Lung (tissue), 16 donors: Measurements from ENCODE around the gene PFN1. TPM values are rescaled to one million over a fixed set of nuclear protein-coding genes. Genes with fewer than 3 reads are reported as not detected.
A peak's percentile ranks its signal among the peaks of the same experiment; 100 is the strongest.

Source experiments
- ATAC-seq: fragments of 200-7000 bp; cut with Tn5 transposase; one replicate; pipeline ENCODE4 v1.9.1; 2020; ENCODE audit warnings: moderate number of reproducible peaks; ENCODE audit not compliant: insufficient read depth, low FRiP score
- DNase-seq, 3 donors: peaks; one replicate each; pipeline ENCODE4 v3.0.0-alpha.2; 2013 to 2017
- H3K27ac ChIP-seq, 2 donors: one replicate each; pipeline ENCODE4 v1.5.1; 2013; ENCODE audit warnings: mild to moderate bottlenecking in 2 of 2, moderate library complexity in 2 of 2, control low read depth in 1 of 2, inconsistent platforms in 1 of 2, low read depth in 1 of 2, low read length in 1 of 2
- H3K27me3 ChIP-seq, 3 donors: one replicate each; pipeline ENCODE4 v1.5.1; 2013; ENCODE audit warnings: low read length in 2 of 3; ENCODE audit not compliant: control insufficient read depth in 3 of 3, insufficient read depth in 3 of 3
- H3K36me3 ChIP-seq, 4 donors: one replicate each; pipeline ENCODE4 v1.5.1; 2013; ENCODE audit warnings: low read length in 4 of 4, mild to moderate bottlenecking in 1 of 4, moderate library complexity in 1 of 4; ENCODE audit not compliant: control insufficient read depth in 4 of 4, insufficient read depth in 4 of 4
- H3K4me1 ChIP-seq, 5 donors: one replicate each; pipeline ENCODE4 v1.5.1; 2013; ENCODE audit warnings: low read length in 5 of 5, mild to moderate bottlenecking in 2 of 5, moderate library complexity in 1 of 5; ENCODE audit not compliant: control insufficient read depth in 5 of 5, insufficient read depth in 5 of 5
- H3K4me3 ChIP-seq: one replicate; pipeline ENCODE4 v1.5.1; 2013; ENCODE audit warnings: mild to moderate bottlenecking, control low read depth, moderate library complexity
- H3K9ac ChIP-seq, 2 donors: one replicate each; pipeline ENCODE4 v1.5.1; 2013; ENCODE audit warnings: low read length in 2 of 2, control low read depth in 1 of 2; ENCODE audit not compliant: insufficient read depth in 1 of 2
- H3K9me3 ChIP-seq, 4 donors: one replicate each; pipeline ENCODE4 v1.5.1; 2013; ENCODE audit warnings: low read length in 3 of 4, mild to moderate bottlenecking in 1 of 4, moderate library complexity in 1 of 4; ENCODE audit not compliant: control insufficient read depth in 4 of 4, insufficient read depth in 3 of 4
- CTCF ChIP-seq: IDR thresholded peaks from 2 replicates; pipeline ENCODE4 v1.5.1; 2012; ENCODE audit warnings: mild to moderate bottlenecking; ENCODE audit errors: control extremely low read depth, extremely low read depth
- WGBS, 2 donors: extraction: QIAGEN DNeasy Blood & Tissue Kit; methylation state at CpG; one replicate each; pipeline ENCODE4 v1.1.7; 2013; 5-methylcytosine and 5-hydroxymethylcytosine counted together
- long read RNA-seq, 5 donors: transcript quantifications; one replicate each; lab custom pipeline, GENCODE V29; 2026
- polyA plus RNA-seq, 2 donors: library from polyadenylated mRNA; stranded (reverse); fragments of 200-250 nt; gene quantifications; one replicate each; pipeline ENCODE4 v1.2.1, GENCODE V29; 2013
- total RNA-seq, 2 donors: library from RNA; depleted of rRNA in 1 of 2; stranded (reverse); fragments of >200 nt in 1 of 2; gene quantifications; one replicate each; pipeline ENCODE4 v1.2.1, GENCODE V29; 2014 to 2021
- donor health status: control.
- donor health status: control.
- donor health status: Bipolar disorder and iron deficiency.
- donor health status: healthy.
- donor health status: DM: yes; HTN: yes; CAD: no.

The PFN1 gene
- 100 to 1,000 TPM; 461 to 827 TPM for total RNA-seq
- polyA plus RNA-seq = 1,000 to 10,000 TPM in 1 of 2 donors, 100 to 1,000 TPM in 1; 671 to 2,264 TPM
- long read RNA-seq, donor 1, transcript PFN1-201 (3 exons, 1,291 nt) = major isoform, 490 of 590 reads
- long read RNA-seq, donor 1, transcript PFN1-203 (2 exons, 1,173 nt) = minor isoform, 78 of 590 reads
- long read RNA-seq, donor 1, partial matches to known transcripts = 12 of 590 reads
- long read RNA-seq, donor 1, other reads (novel, unspliced or antisense) = 10 of 590 reads
- long read RNA-seq, donor 2, transcript PFN1-203 (2 exons, 1,173 nt) = minor isoform, 59 of 329 reads
- long read RNA-seq, donor 2, transcript PFN1-201 (3 exons, 1,291 nt) = major isoform, 252 of 329 reads
- long read RNA-seq, donor 2, partial matches to known transcripts = 7 of 329 reads
- long read RNA-seq, donor 2, other reads (novel, unspliced or antisense) = 11 of 329 reads
- long read RNA-seq, donor 3, transcript PFN1-201 (3 exons, 1,291 nt) = major isoform, 247 of 359 reads
- long read RNA-seq, donor 3, transcript PFN1-203 (2 exons, 1,173 nt) = minor isoform, 53 of 359 reads
- long read RNA-seq, donor 3, partial matches to known transcripts = 53 of 359 reads
- long read RNA-seq, donor 3, other reads (novel, unspliced or antisense) = 6 of 359 reads
- long read RNA-seq, donor 4, transcript PFN1-203 (2 exons, 1,173 nt) = minor isoform, 54 of 380 reads
- long read RNA-seq, donor 4, transcript PFN1-201 (3 exons, 1,291 nt) = major isoform, 304 of 380 reads
- long read RNA-seq, donor 4, partial matches to known transcripts = 15 of 380 reads
- long read RNA-seq, donor 4, other reads (novel, unspliced or antisense) = 7 of 380 reads
- long read RNA-seq, donor 5, transcript PFN1-203 (2 exons, 1,173 nt) = minor isoform, 88 of 768 reads
- long read RNA-seq, donor 5, transcript PFN1-201 (3 exons, 1,291 nt) = major isoform, 646 of 768 reads
- long read RNA-seq, donor 5, partial matches to known transcripts = 13 of 768 reads
- long read RNA-seq, donor 5, other reads (novel, unspliced or antisense) = 21 of 768 reads

- peak within 1 kb of the TSS; percentile 37 to 65 for H3K9ac ChIP-seq
- ATAC-seq = peak; percentile 71
- peak within 1 kb of the TSS; percentile 91 to 99 for H3K27ac ChIP-seq
- no peaks in the 10 kb centered on the region for H3K27me3 ChIP-seq
- 0 to 1% methylated on average over 53 to 59 of the region's 59 CpGs for WGBS, 2 donors
- H3K4me1 ChIP-seq = peaks cover 2 to 27% (median 18%) of the 10 kb centered on the region in 5 donors
- H3K4me3 ChIP-seq = peak within 1 kb of the TSS; percentile 100
- peaks cover 7 to 21% (median 18%) of the 10 kb centered on the region in 4 donors for H3K36me3 ChIP-seq
- TF ChIP-seq CTCF = no peak
- DNase-seq = peak; percentile 94 to 98 (median 97)
- H3K9me3 ChIP-seq = no peaks in the 10 kb centered on the region
These were observed at the start of gene PFN1 for GRCh38 chr17:4948166-4948930. TSS of gene PFN1 (minus strand) at chr17:4948530. CDS start at chr17:4948394, 136 bp downstream.

- H3K9me3 ChIP-seq = no peaks in the 10 kb centered on the region
- peak; percentile 97 for ATAC-seq
- H3K9ac ChIP-seq = peak within 1 kb of the TSS; percentile 11 to 42
- no peaks in the 10 kb centered on the region for H3K27me3 ChIP-seq
- no peak for TF ChIP-seq CTCF
- WGBS, 2 donors = 0 to 1% methylated on average over 40 to 93 of the region's 93 CpGs
- peaks cover 5 to 27% (median 6%) of the 10 kb centered on the region in 5 donors for H3K4me1 ChIP-seq
- H3K4me3 ChIP-seq = peak within 1 kb of the TSS; percentile 78
- H3K27ac ChIP-seq = peak within 1 kb of the TSS; percentile 78 to 92
- H3K36me3 ChIP-seq = peaks cover 8 to 15% (median 13%) of the 10 kb centered on the region in 4 donors
- peak; percentile 93 to 95 (median 93) for DNase-seq
These were observed 49.1 kb upstream of the PFN1 start, which contains the start of the genes INCA1 and KIF1C for GRCh38 chr17:4997302-4998026. TSS of gene INCA1 (minus strand) at chr17:4997522. CDS start at chr17:4994437, 3,085 bp downstream. TSS of gene KIF1C (plus strand) at chr17:4997950. CDS start at chr17:5000247, 2,297 bp downstream.

- Histone ChIP-seq H3K9ac (no peak overlapping the region), H3K27me3 (no peaks in the 10 kb centered on the region), H3K27ac (no peak overlapping the region), H3K4me3 (no peak overlapping the region), H3K36me3 (no peaks in the 10 kb centered on the region), H3K9me3 (no peaks in the 10 kb centered on the region), H3K4me1 (peaks cover 0 to 13% (median 2%) of the 10 kb centered on the region in 5 donors)
- TF ChIP-seq CTCF = no peak
- DNase-seq (no peak), ATAC-seq (no peak)
- WGBS, 2 donors = 85 to 89% methylated on average over 6 of the region's 6 CpGs
These were observed 45.8 kb upstream of the PFN1 start for GRCh38 chr17:4994081-4994595.
